SIG-M5 (cell line): Measurements from ENCODE around the gene SENP5.
"Not testable (repeated sequence)": the region's sequence is repeated elsewhere in the genome, so short reads cannot be mapped to it uniquely, and the experiment has no call there.

Experiments
- DNase-seq: peaks from one replicate; lab custom pipeline; 2025; lab: John Stamatoyannopoulos, UW

Gene SENP5

GRCh38 chr3:196867507-196868296, at the start of gene SENP5:
Gene SENP5 (plus strand): TSS chr3:196867920. CDS start chr3:196885182, 17,262 bp downstream.
- peak; percentile 39 for DNase-seq

- no peak for DNase-seq
Measured at GRCh38 chr3:196821806-196822355, 45.8 kb upstream of the SENP5 start.

- DNase-seq: not testable (repeated sequence)
Measured at GRCh38 chr3:196829651-196830050, 38.1 kb upstream of the SENP5 start.

- DNase-seq: no peak
Measured at GRCh38 chr3:196835086-196835485, 32.6 kb upstream of the SENP5 start.

GRCh38 chr3:196836626-196837025, 31.1 kb upstream of the SENP5 start:
- not testable (repeated sequence) for DNase-seq

- DNase-seq: no peak
Measured at GRCh38 chr3:196837819-196838420, 29.8 kb upstream of the SENP5 start.

- DNase-seq: not testable (repeated sequence)
Measured at GRCh38 chr3:196839351-196839750, 28.4 kb upstream of the SENP5 start.

- DNase-seq: no peak
Measured at GRCh38 chr3:196842567-196843434, 24.9 kb upstream of the SENP5 start.

- no peak for DNase-seq
Measured at GRCh38 chr3:196843435-196844110, 24.1 kb upstream of the SENP5 start.

GRCh38 chr3:196844235-196845219, 23.2 kb upstream of the SENP5 start:
- DNase-seq: not testable (repeated sequence)

- DNase-seq: not testable (repeated sequence)
Measured at GRCh38 chr3:196848375-196848774, 19.3 kb upstream of the SENP5 start.

GRCh38 chr3:196849180-196849741, 18.5 kb upstream of the SENP5 start:
- no peak for DNase-seq

GRCh38 chr3:196863000-196863399, 4.7 kb upstream of the SENP5 start:
- DNase-seq: not testable (repeated sequence)

GRCh38 chr3:196867155-196867506, 589 bp upstream of the SENP5 start:
- no peak for DNase-seq

GRCh38 chr3:196868297-196868661, 559 bp downstream of the SENP5 start:
- DNase-seq: no peak

GRCh38 chr3:196872316-196872715, 4.6 kb downstream of the SENP5 start:
- DNase-seq: no peak

- not testable (repeated sequence) for DNase-seq
Measured at GRCh38 chr3:196874511-196875094, 6.9 kb downstream of the SENP5 start.

- no peak for DNase-seq
Measured at GRCh38 chr3:196875258-196875657, 7.5 kb downstream of the SENP5 start.

- DNase-seq: no peak
Measured at GRCh38 chr3:196883361-196883760, 15.6 kb downstream of the SENP5 start.

- no peak for DNase-seq
Measured at GRCh38 chr3:196886144-196886543, 18.4 kb downstream of the SENP5 start.
